Ramos (cell line): ENCODE results near the gene NRSN2.

Experiments used
- in situ Hi-C: fragments of 300-500 bp; cut with MboI; formaldehyde crosslinking; loops from one replicate; pipeline ENCODE4 v1.14.3; 2022; ENCODE audit warnings: low sequenced_read_pairs; ENCODE audit not compliant: unreplicated experiment

The NRSN2 gene

GRCh38 chr20:348972-349841 lies 2.3 kb downstream of the NRSN2 start:
- in situ Hi-C loops: no loop called here

GRCh38 chr20:353166-353565 lies 6.3 kb downstream of the NRSN2 start:
- in situ Hi-C loops: loop anchor here (5.0 kb wide), 1 partner anchor 124 kb away; no protein-coding TSS in a partner anchor

DNA sequence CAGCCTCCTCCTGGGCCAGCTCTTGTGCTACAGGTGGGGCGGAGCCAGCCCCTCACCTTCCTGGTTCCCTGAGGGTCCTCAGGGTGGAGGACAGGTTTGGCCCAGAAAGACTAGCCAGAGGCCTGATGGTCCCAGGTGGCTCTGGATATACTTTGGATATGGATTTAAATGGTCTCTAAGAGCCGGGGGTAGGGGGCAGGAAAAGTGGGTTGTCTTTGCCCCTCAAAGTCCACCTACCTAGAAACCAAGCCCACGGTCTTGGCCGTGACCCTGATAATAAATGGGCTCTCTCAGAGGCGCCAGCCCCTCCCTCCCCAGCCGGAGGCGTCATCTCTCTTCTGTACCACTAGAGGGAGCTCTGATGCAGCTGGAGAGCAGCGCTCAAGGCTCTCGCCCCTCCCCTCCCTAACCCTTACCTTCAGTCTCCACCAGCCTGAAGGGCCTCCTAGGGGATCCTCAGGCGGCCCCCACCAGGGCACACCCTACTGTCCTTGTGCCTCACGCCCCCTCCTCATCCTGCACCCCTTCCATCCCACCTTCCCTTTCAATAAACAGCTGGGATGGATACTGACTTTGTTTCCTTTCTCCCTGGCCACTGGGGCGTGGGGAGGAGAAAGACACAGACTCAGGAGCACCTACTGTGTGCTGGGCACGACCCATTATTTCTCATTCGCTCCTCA lies 7.5 kb downstream of the NRSN2 start:
- in situ Hi-C loops: loop anchor here (5.0 kb wide), 1 partner anchor 123 kb away; no protein-coding TSS in a partner anchor

DNA sequence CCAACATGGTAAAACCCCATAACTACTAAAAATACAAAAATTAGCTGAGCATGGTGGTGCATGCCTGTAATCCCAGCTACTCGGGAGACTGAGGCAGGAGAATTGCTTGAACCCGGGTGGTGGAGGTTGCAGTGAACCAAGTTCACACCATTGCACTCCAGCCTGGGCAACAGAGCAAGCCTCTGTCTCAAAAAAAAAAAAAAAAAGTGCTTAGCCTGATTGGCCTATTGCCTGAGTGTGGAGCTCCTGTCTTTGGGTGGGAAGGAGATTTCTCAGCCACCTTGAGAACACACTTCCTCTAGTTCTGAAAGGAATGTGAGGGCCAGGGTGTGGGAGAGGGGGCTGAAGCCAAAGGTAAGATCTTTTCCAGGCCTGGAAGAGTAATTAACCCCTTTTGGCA lies 9.2 kb downstream of the NRSN2 start:
- in situ Hi-C loops: loop anchor here (5.0 kb wide), 1 partner anchor 291 kb away; no protein-coding TSS in a partner anchor

DNA sequence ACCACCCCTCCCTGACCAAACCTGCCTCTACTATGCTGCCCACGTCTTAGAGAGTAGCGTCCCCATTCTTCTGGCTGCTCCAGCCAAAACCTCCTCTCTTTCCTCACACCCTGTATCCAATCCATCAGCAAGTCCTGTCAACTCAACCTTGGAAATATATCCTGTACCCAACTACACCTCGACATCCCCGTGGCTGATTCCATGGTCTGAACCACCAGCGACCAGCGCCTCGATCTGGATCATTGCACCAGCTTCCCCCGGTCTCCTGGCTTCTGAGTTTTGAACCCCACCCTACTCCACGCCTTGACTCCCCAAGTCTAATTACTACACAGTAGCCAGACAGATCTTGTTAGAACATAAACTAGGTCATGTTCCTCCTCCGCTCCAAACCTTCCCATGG lies 9.8 kb downstream of the NRSN2 start:
- in situ Hi-C loops: loop anchor here (5.0 kb wide), 1 partner anchor 291 kb away; no protein-coding TSS in a partner anchor

DNA sequence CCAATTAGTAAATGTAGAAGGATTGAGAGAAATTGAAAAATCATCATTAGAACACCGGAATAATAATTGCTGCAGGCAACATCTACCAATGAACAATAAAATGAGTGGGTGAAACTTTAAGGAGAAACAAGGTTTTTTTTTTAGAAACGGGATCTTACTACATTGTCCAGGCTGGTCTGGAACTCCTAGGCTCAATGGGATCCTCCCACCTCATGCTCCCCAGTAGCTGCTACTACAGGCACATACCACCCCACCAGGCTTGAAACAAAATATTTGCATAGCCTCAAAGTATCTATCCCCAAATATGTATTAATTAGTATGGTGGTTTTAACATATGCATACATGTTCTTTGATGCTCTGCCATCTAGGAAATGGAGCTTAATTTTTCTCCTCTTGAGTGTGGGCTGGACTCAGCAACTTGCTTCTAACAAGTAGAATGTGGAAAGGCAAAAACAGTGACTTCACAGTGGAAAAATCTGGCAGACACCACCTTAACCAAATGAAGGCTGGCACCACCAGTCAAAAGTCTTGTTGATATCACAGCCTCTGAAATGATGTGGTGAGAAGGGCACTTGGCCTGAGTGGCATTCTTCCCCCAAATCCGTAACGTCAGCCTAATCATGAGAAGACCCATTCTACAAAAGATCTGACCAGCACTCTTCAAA lies 12.1 kb downstream of the NRSN2 start:
- in situ Hi-C loops: loop anchor here (5.0 kb wide), 1 partner anchor 288 kb away; no protein-coding TSS in a partner anchor

DNA sequence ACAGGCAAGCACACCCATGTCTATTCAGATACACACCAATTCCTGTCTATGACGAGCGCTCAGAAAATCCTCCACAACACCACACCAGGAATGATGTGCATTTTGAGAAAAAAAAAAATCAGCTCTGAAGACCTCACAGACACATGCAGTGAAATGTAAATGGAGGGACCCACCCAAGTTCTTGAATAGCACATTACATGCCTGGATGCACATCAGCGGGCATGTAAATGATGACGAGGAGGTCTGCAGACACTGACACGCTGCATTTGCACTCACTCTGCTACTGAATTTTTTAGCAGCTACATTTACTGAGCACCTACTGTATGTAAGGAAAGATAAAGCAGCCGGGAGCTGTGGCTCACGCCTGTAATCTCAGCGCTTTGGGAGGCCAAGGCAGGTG lies 14.7 kb downstream of the NRSN2 start:
- in situ Hi-C loops: no loop called here

GRCh38 chr20:362271-363254 lies 15.7 kb downstream of the NRSN2 start:
- in situ Hi-C loops: no loop called here

- in situ Hi-C loops: no loop called here
These were observed 16.6 kb downstream of the NRSN2 start for GRCh38 chr20:363319-364078.

DNA sequence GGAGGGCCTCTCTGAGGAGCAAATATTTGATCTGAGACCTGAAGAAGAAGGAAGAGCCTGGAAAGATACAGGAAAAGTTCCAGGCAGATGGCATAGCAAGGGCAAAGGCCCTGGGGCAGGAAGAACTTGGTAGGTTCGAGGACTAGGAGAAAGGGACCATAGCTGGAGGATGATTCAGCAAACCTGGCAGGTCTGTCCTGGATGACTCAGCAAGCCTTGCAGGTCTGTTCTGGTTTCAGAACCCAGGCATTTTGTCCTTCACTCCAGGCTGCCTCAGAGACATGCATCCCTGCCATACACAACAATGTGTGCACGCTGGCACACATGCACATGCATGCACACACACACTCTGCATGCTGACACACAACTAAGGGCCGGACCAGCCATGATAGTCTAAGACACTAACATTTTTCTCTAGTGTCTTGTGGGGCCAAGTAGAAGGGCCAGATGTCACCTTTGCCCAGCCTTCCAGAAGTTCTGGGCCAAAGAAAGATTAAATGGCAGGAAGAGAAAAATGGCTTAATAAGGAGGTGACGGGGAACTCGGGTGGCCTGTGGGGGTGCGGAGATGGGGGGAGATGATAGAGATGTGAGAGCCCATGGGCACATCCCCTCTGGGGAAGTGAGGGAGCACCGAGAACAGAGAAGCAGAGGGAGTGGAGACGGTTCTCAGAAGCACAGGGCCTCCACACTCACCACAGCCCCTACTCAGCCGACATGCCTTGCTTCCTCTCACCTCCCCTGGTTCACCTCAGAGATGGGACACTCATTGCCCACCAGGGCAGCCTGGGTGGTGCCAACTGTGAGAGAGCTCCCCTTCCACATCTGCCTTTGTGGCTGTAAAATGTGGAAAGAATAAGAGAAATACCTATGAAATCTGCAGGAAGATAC lies 18.2 kb downstream of the NRSN2 start:
- in situ Hi-C loops: no loop called here

DNA sequence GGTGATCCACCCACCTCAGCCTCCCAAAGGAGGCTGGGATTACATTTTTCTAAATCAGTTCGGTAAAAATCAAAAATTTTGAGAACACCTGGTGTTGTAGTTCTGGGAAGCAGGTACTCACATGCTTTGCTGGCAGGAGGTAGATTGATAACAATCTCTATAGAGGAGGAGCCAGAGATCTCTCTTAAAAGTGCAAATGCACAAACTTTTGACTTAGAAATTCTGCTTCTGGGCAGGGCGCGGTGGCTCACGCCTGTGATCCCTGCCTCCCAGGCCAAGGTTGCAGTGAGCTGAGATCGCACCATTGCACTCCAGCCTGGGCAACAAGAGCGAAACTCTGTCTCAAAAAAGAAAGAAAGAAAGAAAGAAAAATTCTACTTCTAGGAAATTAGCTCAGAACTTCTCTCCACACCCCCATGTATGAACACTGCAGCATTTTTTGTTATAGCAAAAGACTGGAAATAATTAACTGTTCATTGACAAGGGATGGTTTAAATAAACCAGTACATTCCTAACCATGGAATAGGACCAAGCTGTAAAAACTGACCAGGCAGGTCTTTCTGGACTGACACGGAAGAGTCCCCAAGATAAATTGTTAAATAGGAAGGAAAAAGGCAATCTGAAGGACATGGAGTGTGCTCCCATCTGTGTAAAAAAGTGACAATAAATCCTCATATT lies 19.3 kb downstream of the NRSN2 start:
- in situ Hi-C loops: no loop called here

DNA sequence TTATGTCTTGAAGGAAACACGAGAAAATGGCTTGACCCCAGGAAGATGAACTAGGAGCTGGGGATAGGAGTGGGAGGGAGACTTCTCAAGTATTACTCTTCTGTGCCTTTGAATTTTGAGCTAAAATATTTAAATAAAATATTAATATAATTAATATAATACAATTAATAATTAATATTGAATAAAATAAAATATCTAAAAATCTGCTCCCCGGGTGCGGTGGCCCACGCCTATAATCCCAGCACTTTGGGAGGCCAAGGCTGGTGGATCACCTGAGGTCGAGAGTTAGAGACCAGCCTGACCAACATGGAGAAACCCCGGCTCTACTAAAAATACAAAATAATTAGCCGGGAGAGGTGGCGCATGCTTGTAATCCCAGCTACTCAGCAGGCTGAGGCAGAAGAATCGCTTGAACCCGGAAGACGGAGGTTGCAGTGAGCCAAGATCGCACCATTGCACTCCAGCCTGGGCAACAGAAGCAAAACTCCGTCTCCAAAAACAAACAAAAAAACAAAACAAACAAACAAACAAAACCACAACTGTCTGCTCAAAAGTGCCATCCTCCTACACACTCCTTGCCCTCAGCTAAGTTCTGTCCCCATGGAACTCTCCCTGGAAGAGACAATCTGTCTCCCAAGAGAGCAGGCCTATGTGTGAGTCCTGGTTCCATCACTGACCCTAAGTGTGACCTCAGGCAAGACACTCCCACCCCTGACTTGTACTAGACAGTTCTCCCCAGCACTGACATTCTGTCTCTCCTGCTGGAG lies 20.0 kb downstream of the NRSN2 start:
- in situ Hi-C loops: no loop called here

DNA sequence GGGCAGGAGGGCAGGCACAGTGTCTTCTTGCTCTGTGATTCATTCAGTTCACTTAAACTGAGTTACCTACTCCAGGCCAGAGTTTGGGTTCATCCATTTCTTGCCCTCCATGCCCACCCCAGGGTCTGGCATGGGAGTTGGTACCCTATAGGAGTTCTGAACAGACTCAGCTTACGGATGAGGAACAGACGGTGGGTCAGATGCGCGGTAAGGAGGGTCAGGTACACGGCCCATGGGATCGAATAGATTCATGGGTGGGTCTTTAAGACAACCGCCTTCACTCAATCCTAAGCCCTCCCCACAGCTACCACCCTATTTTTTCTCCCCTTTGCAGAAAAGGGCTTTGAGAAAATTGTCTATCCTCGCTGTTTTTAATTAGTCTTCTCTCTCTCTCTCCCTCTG lies 20.6 kb downstream of the NRSN2 start:
- in situ Hi-C loops: no loop called here

DNA sequence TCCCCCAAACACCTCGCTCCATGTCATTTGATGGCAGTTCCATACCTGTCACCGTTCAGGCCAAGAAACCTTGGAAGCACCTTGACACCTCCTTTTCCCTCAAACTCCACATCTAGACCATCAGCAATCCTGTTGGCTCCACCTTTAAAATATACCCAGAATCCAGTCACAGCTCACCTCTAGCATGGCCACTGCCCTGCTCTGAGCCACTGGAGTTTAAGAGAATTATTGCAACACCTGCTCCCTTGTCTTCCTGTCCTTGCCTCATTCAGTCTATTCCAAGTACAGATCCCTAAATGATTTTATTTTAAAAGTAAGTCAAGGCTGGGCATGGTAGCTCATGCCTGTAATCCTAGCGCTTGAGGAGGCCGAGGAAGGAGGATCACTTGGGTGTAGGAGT lies 22.0 kb downstream of the NRSN2 start:
- in situ Hi-C loops: no loop called here

- in situ Hi-C loops: no loop called here
These were observed 23.3 kb downstream of the NRSN2 start for GRCh38 chr20:370151-370600.

DNA sequence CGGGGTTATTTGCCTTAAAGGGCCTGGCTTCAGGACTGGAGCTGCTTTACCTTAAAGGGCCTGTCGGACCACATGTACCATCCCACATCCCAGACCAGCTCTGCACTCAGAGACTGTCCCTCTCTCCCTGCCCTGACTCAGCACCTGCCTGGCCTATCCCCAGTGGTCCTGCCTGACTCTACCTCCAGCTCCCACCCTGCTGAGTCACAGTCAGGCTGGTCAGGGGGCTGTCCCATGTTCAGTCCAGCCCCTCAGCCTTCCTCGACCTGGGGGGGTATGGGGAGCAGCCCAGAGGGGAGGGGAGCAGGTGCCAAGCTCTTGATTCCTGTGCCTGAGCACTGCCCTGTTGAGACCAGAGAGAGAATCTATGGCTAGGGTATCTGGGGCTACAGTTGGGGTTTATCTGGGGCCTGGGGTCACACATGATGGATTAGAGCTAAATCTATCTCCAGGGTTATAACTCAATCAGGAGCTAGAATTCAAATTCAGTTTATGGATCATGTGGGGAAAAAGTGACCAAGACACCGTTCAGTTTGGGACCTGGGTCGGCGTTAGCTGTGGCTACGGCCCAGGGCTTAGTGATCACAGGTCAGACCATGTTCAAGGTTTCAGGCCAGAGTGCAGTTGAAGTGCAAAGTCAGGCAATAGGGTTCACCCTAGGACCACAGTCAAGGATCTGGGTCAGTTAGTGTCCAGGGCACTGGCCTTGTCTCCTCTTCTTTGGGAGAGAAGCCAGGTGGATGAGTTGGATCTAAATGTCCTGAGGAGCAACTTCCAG lies 24.3 kb downstream of the NRSN2 start:
- in situ Hi-C loops: no loop called here
